Endothelial cell of umbilical vein (primary cell): ENCODE results near the gene TOP2A. TPM values are rescaled to one million over a fixed set of nuclear protein-coding genes. Genes with fewer than 3 reads are reported as not detected.

ENCODE experiments used
- BruUV-seq: library from RNA; stranded (reverse); fragments of 400-500 nt; replicated peaks from 2 replicates; lab custom pipeline; 2021; lab: Mats Ljungman, UMichigan
- CTCF ChIA-PET: fragments of 300-600, 350-600 bp; sonication (Branson Sonifier 250); formaldehyde crosslinking; loops from one replicate; lab custom pipeline; 2021; ENCODE audit warnings: antibody characterized with exemption, inconsistent platforms; lab: Charles Lee
- POLR2A ChIA-PET: fragments of 300-600, 350-600 bp; sonication (Branson Sonifier 250); formaldehyde crosslinking; loops from one replicate; lab custom pipeline; 2021; ENCODE audit warnings: antibody characterized with exemption, inconsistent platforms; lab: Charles Lee
- DNase-seq: peaks from one replicate; pipeline ENCODE4 v3.0.0-alpha.2; 2011; ENCODE audit warnings: low read depth, low spot score
- FAIRE-seq: peaks from 2 replicates; lab custom pipeline; 2011; peaks lifted over from hg19 to GRCh38; lab: Jason Lieb, UNC
- H2AFZ ChIP-seq: 2 replicates; pipeline ENCODE4 v1.6.0; 2012; ENCODE audit warnings: low read depth, low read length, control low read depth, inconsistent platforms
- H3K27ac ChIP-seq: 2 replicates; pipeline ENCODE4 v1.5.1; 2011; ENCODE audit warnings: low read depth, mild to moderate bottlenecking, control low read depth, low read length, moderate library complexity; ENCODE audit not compliant: insufficient read depth
- H3K27me3 ChIP-seq, 2 experiments: 2 replicates each; pipeline versions ENCODE4 v1.6.0 to v1.6.1; 2011; ENCODE audit warnings: low read length in 2 of 2, mixed read lengths in 1 of 2; ENCODE audit not compliant: control insufficient read depth in 2 of 2, insufficient read depth in 2 of 2
- H3K36me3 ChIP-seq, 2 experiments: 2 replicates in 1 of 2; 3 replicates in 1 of 2; pipeline ENCODE4 v1.5.1; 2011; ENCODE audit warnings: low read length in 2 of 2, mild to moderate bottlenecking in 1 of 2, moderate library complexity in 1 of 2; ENCODE audit not compliant: control insufficient read depth in 2 of 2, insufficient read depth in 2 of 2; ENCODE audit errors: extremely low read depth in 1 of 2
- H3K4me1 ChIP-seq: 3 replicates; pipeline ENCODE4 v1.5.1; 2011; ENCODE audit warnings: mild to moderate bottlenecking, low read length; ENCODE audit not compliant: control insufficient read depth, insufficient read depth; ENCODE audit errors: extremely low read depth
- H3K4me2 ChIP-seq: 2 replicates; pipeline ENCODE4 v1.6.1; 2011; ENCODE audit warnings: low read length, control low read depth, mixed read lengths; ENCODE audit not compliant: insufficient read depth
- H3K4me3 ChIP-seq, 3 experiments: fragments of 200-600 bp in 1 of 3; sonication (generic), shearing (Covaris generic) in 1 of 3; replicated peaks in 1 of 3; 2 replicates each; pipeline ENCODE4 v1.5.1; 2011 to 2016; ENCODE audit warnings: control low read depth in 3 of 3, low read length in 3 of 3, mild to moderate bottlenecking in 2 of 3, inconsistent platforms in 1 of 3, low read depth in 1 of 3, moderate library complexity in 1 of 3; ENCODE audit not compliant: insufficient read depth in 1 of 3
- H3K79me2 ChIP-seq: 2 replicates; pipeline ENCODE4 v1.6.0; 2012; ENCODE audit warnings: low read length, inconsistent platforms; ENCODE audit not compliant: control insufficient read depth, insufficient read depth
- H3K9ac ChIP-seq: replicated peaks from 2 replicates; pipeline ENCODE3; 2011; ENCODE audit warnings: low read length, control low read depth; ENCODE audit not compliant: insufficient read depth; ENCODE audit errors: extremely low read depth
- H3K9me1 ChIP-seq: replicated peaks from 3 replicates; pipeline ENCODE4 v1.6.0; 2011; ENCODE audit warnings: mild to moderate bottlenecking, low read length; ENCODE audit not compliant: control insufficient read depth, insufficient read depth; ENCODE audit errors: extremely low read depth
- H3K9me3 ChIP-seq: replicated peaks from 2 replicates; pipeline ENCODE4 v1.5.1; 2012; ENCODE audit warnings: low read length, inconsistent platforms; ENCODE audit not compliant: control insufficient read depth, insufficient read depth
- H4K20me1 ChIP-seq: replicated peaks from 2 replicates; pipeline ENCODE3; 2011; ENCODE audit warnings: mild to moderate bottlenecking, low read length; ENCODE audit not compliant: control insufficient read depth, insufficient read depth; ENCODE audit errors: extremely low read depth
- CTCF ChIP-seq, 2 donors: IDR thresholded peaks; 1 replicate in 1 of 2; 2 replicates in 1 of 2; pipeline ENCODE4 v1.5.1; 2011; ENCODE audit warnings: low read length in 2 of 2, mild to moderate bottlenecking in 2 of 2, moderate library complexity in 2 of 2, control low read depth in 1 of 2, inconsistent platforms in 1 of 2, low read depth in 1 of 2; ENCODE audit not compliant: insufficient read depth in 1 of 2; ENCODE audit errors: extremely low read depth in 1 of 2
- EZH2 ChIP-seq: IDR thresholded peaks from 2 replicates; pipeline ENCODE4 v1.6.1; 2012; ENCODE audit warnings: borderline replicate concordance, low read depth, mild to moderate bottlenecking, moderate library complexity, low read length, inconsistent platforms; ENCODE audit not compliant: severe bottlenecking
- FOS ChIP-seq: IDR thresholded peaks from 2 replicates; pipeline ENCODE4 v1.6.1; 2011; ENCODE audit warnings: mild to moderate bottlenecking, low read length, moderate library complexity, borderline replicate concordance; ENCODE audit not compliant: insufficient read depth
- GATA2 ChIP-seq: IDR thresholded peaks from 2 replicates; pipeline ENCODE4 v1.7.0; 2011; ENCODE audit warnings: low read depth, mild to moderate bottlenecking, moderate library complexity, mixed read lengths, low read length; ENCODE audit not compliant: insufficient read length, insufficient read depth
- JUN ChIP-seq: IDR thresholded peaks from 2 replicates; pipeline ENCODE4 v1.6.1; 2011; ENCODE audit warnings: borderline replicate concordance, low read depth; ENCODE audit not compliant: insufficient read length, insufficient read depth
- MAX ChIP-seq: IDR thresholded peaks from 2 replicates; pipeline ENCODE4 v1.6.1; 2011; ENCODE audit not compliant: insufficient read depth, insufficient read length
- MYC ChIP-seq: IDR thresholded peaks from one replicate; pipeline ENCODE4 v1.6.1; 2011; ENCODE audit warnings: mild to moderate bottlenecking, low read depth, low read length
- POLR2A ChIP-seq: IDR thresholded peaks from 2 replicates; pipeline ENCODE4 v1.6.1; 2012; ENCODE audit warnings: low read depth, mild to moderate bottlenecking, control low read depth, low read length
- POLR2AphosphoS5 ChIP-seq: IDR thresholded peaks from 2 replicates; pipeline ENCODE4 v1.6.1; 2012; ENCODE audit warnings: low read depth, mild to moderate bottlenecking, control low read depth, low read length, moderate library complexity; ENCODE audit not compliant: insufficient read depth
- dilution Hi-C: fragments of 300-500 bp; cut with MboI; formaldehyde crosslinking; loops from one replicate; pipeline ENCODE4 v1.15.0; 2019; ENCODE audit warnings: low sequenced_read_pairs; ENCODE audit not compliant: extremely low pct_ligation_motif_present
- intact Hi-C: fragments of 100-400 bp; cut with micrococcal nuclease; formaldehyde crosslinking; loops from one replicate; pipeline ENCODE4 v1.10.0; 2022
- polyA plus RNA-seq, 4 experiments: library from polyadenylated mRNA; depleted of rRNA in 3 of 4; stranded (reverse) in 3 of 4; unstranded in 1 of 4; fragments of >200 nt; gene quantifications; 2 replicates each; pipeline versions ENCODE4 v1.2.1 to v1.2.3, GENCODE V29; 2011 to 2012; ENCODE audit warnings: missing spikeins in 1 of 4
- total RNA-seq: library from RNA; stranded (reverse); gene quantifications from 2 replicates; pipeline ENCODE4 v1.2.3, GENCODE V29; 2021

Gene TOP2A
- total and polyA plus RNA-seq, 2 donors (not counting 3 experiments of a cell fraction or from before 2014, with no cell fraction given): 31.3 to 160 TPM

GRCh38 chr17:40364121-40364861 lies 53.4 kb downstream of the TOP2A start, which contains the start of gene GJD3:
Gene GJD3, minus strand, starts transcription at chr17:40364737. Its CDS starts 922 bp downstream, at chr17:40363815.
- dilution Hi-C loops: no loop called here
- H3K9me3 ChIP-seq: no peaks in the 10 kb centered on the region
- FAIRE-seq (no peak), DNase-seq (no peak)
- H4K20me1 ChIP-seq: no peaks in the 10 kb centered on the region
- H2AFZ ChIP-seq: peak within 1 kb of the TSS; percentile 82
- TF ChIP-seq MYC (no peak), FOS (no peak), GATA2 (no peak), MAX (no peak), JUN (no peak), POLR2AphosphoS5 (no peak), EZH2 (no peak), POLR2A (no peak), CTCF (IDR thresholded peaks at IDR 0.05; ENCODE audit: extremely low read depth in 1 of 2, insufficient read depth in 1 of 2, low read depth in 1 of 2, low read length in 2 of 2) (no peak)
- no peaks in the 10 kb centered on the region for H3K27me3 ChIP-seq
- no TSS peak for BruUV-seq
- peak within 1 kb of the TSS in 2 of 3 experiments; percentile 41 to 53 for H3K4me3 ChIP-seq
- no peaks in the 10 kb centered on the region for H3K36me3 ChIP-seq
- intact Hi-C loops: no loop called here
- no peak within 1 kb of the TSS for H3K27ac ChIP-seq
- CTCF ChIA-PET: interaction anchor here (1.2 to 18.3 kb wide), 8 partner anchors 10 to 196 kb away, joined by 3 to 530 read pairs (median 12); partner anchors contain the start of genes IGFBP4 and RARA
- peaks cover 7% of the 10 kb centered on the region for H3K4me1 ChIP-seq
- H3K79me2 ChIP-seq: no peaks in the 10 kb centered on the region
- no peaks in the 10 kb centered on the region for H3K9me1 ChIP-seq
- H3K9ac ChIP-seq: no peak within 1 kb of the TSS
- POLR2A ChIA-PET: no interaction called here
- H3K4me2 ChIP-seq: peak within 1 kb of the TSS; percentile 46
